Kidney (tissue), 14 donors: Measurements from ENCODE around the gene TMEM87B. TPM values are rescaled to one million over a fixed set of nuclear protein-coding genes. Genes with fewer than 3 reads are reported as not detected.

Source experiments
- DNase-seq, 5 donors: peaks; one replicate each; pipeline ENCODE4 v3.0.0-alpha.2; 2013 to 2020
- FAIRE-seq: peaks from 2 replicates; lab custom pipeline; 2012; peaks lifted over from hg19 to GRCh38; lab: Jason Lieb, UNC
- H3K27ac ChIP-seq, 2 donors: one replicate each; pipeline ENCODE4 v1.7.0; 2013; ENCODE audit warnings: low read depth in 2 of 2, low read length in 2 of 2, inconsistent platforms in 1 of 2
- H3K27me3 ChIP-seq: one replicate; pipeline ENCODE4 v1.7.1; 2013; ENCODE audit warnings: low read length, inconsistent platforms; ENCODE audit not compliant: control insufficient read depth, insufficient read depth
- H3K36me3 ChIP-seq, 3 donors: one replicate each; pipeline versions ENCODE4 v1.7.0 to v1.7.1; 2013; ENCODE audit warnings: low read length in 3 of 3, control low read depth in 1 of 3, inconsistent platforms in 1 of 3; ENCODE audit not compliant: insufficient read depth in 3 of 3, control insufficient read depth in 2 of 3
- H3K4me1 ChIP-seq, 3 donors: one replicate each; pipeline versions ENCODE4 v1.7.0 to v1.7.1; 2013; ENCODE audit warnings: low read length in 3 of 3, inconsistent platforms in 1 of 3, low read depth in 1 of 3; ENCODE audit not compliant: control insufficient read depth in 2 of 3, insufficient read depth in 2 of 3
- H3K4me3 ChIP-seq, 3 donors: one replicate each; pipeline versions ENCODE4 v1.7.0 to v1.8.1; 2013; ENCODE audit warnings: low read length in 3 of 3, control low read depth in 1 of 3, inconsistent platforms in 1 of 3
- H3K9ac ChIP-seq, 3 donors: one replicate each; pipeline versions ENCODE4 v1.7.0 to v1.7.1; 2013; ENCODE audit warnings: low read length in 3 of 3, control low read depth in 1 of 3, inconsistent platforms in 1 of 3
- H3K9me3 ChIP-seq, 3 donors: one replicate each; pipeline versions ENCODE4 v1.7.0 to v1.7.1; 2013; ENCODE audit warnings: low read length in 3 of 3, control low read depth in 1 of 3, inconsistent platforms in 1 of 3; ENCODE audit not compliant: control insufficient read depth in 2 of 3, insufficient read depth in 1 of 3
- intact Hi-C: fragments of 100-400 bp; cut with DNase I; formaldehyde crosslinking; loops from one replicate; pipeline ENCODE4 v1.11.1; 2022
- polyA plus RNA-seq: library from polyadenylated mRNA; stranded (reverse); fragments of 350-450 nt; fragmentation: Illumina TruSeq; extraction: RNeasy Lipid Tissue Mini Kit (QIAGEN cat#74804); gene quantifications from one replicate; pipeline ENCODE4 v1.2.3, GENCODE V29; 2014; ENCODE audit warnings: low read depth, low replicate concordance; ENCODE audit not compliant: insufficient read depth
- total RNA-seq: library from RNA; stranded (reverse); fragmentation: NEBNext Ultra II Directional; extraction: Animal tissue kit (Norgen Biotek cat#: 25700); gene quantifications from one replicate; pipeline ENCODE4 v1.2.1, GENCODE V29; 2021
- TF ChIP-seq, protein P1 (sequence below): IDR thresholded peaks from 3 replicates; pipeline ENCODE4 v1.5.1; 2012; ENCODE audit warnings: mild to moderate bottlenecking, moderate library complexity, borderline replicate concordance; ENCODE audit not compliant: insufficient read depth; ENCODE audit errors: extremely low read depth
- donor health status: control.
- donor health status: control.
- donor health status: control.
- donor health status: control.
- donor health status: control.
- donor health status: DM: yes; HTN: yes; CAD: no.
- donor health status: Normal renal cell carcinoma (clear cell type).

TMEM87B gene
- total and polyA plus RNA-seq, 2 donors from 2014 or later = 6.5 to 21.9 TPM

DNA sequence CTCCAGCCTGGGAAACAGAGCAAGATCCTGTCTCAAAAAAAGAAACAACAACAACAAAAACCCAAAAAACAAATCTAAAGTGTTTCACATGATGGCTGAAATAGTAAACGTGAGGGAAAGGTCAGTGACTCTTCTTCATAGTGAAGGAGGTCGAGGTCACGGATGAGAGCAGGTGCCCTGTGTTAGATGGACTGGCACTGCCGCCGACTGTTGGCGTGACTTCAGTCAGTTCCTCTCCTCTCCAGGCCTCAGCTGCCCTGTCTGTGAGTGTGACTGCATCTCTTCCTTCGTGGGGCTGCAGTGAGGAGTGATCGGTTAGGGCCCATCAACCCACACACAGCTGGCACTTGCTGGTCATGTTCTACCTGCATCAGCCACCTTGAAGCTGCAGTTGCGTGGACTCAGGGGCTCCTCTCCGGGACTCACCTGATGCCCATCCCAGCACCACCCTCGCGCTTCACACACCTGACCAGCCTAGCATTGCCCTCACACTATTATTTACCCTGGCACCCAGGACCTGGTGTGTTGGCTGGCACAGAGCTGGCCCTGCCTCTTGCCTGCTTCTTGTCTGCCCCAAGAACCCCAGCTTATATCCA lies 30.1 kb upstream of the TMEM87B start:
- intact Hi-C loops = no loop called here
- H3K4me1 ChIP-seq = no peaks in the 10 kb centered on the region
- TF ChIP-seq, protein P1, sequence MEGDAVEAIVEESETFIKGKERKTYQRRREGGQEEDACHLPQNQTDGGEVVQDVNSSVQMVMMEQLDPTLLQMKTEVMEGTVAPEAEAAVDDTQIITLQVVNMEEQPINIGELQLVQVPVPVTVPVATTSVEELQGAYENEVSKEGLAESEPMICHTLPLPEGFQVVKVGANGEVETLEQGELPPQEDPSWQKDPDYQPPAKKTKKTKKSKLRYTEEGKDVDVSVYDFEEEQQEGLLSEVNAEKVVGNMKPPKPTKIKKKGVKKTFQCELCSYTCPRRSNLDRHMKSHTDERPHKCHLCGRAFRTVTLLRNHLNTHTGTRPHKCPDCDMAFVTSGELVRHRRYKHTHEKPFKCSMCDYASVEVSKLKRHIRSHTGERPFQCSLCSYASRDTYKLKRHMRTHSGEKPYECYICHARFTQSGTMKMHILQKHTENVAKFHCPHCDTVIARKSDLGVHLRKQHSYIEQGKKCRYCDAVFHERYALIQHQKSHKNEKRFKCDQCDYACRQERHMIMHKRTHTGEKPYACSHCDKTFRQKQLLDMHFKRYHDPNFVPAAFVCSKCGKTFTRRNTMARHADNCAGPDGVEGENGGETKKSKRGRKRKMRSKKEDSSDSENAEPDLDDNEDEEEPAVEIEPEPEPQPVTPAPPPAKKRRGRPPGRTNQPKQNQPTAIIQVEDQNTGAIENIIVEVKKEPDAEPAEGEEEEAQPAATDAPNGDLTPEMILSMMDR = no peak
- H3K9me3 ChIP-seq = no peaks in the 10 kb centered on the region
- H3K9ac ChIP-seq = no peak overlapping the region
- H3K27ac ChIP-seq = no peak overlapping the region
- no peaks in the 10 kb centered on the region for H3K27me3 ChIP-seq
- FAIRE-seq (no peak), DNase-seq (no peak)
- H3K4me3 ChIP-seq = no peak overlapping the region
- peaks cover 0 to 19% (median 4%) of the 10 kb centered on the region in 3 donors for H3K36me3 ChIP-seq

DNA sequence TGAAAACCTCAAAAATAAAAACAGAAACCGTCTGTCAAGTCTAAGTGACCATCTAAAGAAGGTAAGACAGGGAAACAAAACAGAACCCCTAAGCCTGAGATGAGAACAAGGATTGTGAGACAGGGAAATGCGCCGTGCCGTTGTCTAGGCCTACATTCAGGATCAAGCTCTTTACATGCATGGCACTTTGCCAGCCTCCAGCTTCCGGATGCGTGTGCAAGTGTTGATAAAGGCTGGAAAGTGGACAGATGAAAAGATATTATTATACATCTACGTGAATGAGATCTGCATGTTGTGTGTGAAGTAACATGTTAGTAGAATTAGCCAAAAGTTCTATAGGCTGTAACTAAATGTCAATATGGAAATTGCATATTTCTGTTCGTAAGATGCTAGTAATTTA lies 28.6 kb upstream of the TMEM87B start:
- peaks cover 0 to under 1% (median 0%) of the 10 kb centered on the region in 3 donors for H3K4me1 ChIP-seq
- intact Hi-C loops = no loop called here
- no peaks in the 10 kb centered on the region for H3K27me3 ChIP-seq
- H3K4me3 ChIP-seq = no peak overlapping the region
- H3K9me3 ChIP-seq = no peaks in the 10 kb centered on the region
- H3K9ac ChIP-seq = no peak overlapping the region
- DNase-seq (peak in 1 of 5 donors; percentile 38), FAIRE-seq (no peak)
- peaks cover 0 to 19% (median 4%) of the 10 kb centered on the region in 3 donors for H3K36me3 ChIP-seq
- TF ChIP-seq, protein P1 = no peak
- H3K27ac ChIP-seq = no peak overlapping the region

DNA sequence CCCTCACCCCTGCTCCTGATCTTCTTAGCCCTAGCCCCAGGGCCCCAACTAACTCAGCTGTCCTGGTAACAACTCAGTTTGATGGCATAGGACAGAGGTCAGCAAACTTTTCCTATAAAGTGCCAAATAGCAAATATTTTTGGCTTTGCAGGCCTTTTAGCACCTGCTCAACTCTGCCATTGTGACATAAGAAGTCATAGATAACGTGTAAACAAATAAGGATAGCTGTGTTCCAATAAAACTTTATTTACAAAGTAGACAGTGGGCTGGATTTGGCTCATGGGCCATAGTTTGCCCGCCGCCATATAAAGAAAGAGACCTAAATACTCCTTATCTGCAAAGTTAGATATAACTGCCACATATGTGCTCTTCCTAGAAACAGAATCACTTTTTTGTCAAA lies 27.3 kb upstream of the TMEM87B start:
- TF ChIP-seq, protein P1 = no peak
- Histone ChIP-seq H3K4me1 (peaks cover 0 to 10% (median 2%) of the 10 kb centered on the region in 3 donors), H3K27ac (no peak overlapping the region), H3K9me3 (no peaks in the 10 kb centered on the region), H3K36me3 (peaks cover 0 to 7% (median under 1%) of the 10 kb centered on the region in 3 donors), H3K4me3 (no peak overlapping the region), H3K9ac (no peak overlapping the region), H3K27me3 (no peaks in the 10 kb centered on the region)
- no peak for DNase-seq
- intact Hi-C loops = no loop called here
- FAIRE-seq = no peak

DNA sequence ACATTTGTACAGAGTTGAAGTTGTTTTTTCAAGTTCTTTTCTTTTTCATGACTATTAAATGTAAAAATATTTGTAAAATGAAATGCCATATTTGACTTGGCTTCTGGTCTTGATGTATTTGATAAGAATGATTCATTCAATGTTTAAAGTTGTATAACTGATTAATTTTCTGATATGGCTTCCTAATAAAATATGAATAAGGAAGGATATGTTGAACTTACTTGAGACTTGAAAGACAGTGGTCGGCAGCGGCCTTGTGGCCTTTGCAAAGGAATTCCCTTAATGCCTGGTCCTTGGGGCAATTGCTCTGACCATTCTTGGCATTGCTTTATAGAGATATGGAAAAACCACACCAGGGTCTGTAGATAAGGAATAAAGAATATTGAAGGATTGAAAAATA lies 25.9 kb upstream of the TMEM87B start:
- peaks cover 0 to 12% (median 5%) of the 10 kb centered on the region in 3 donors for H3K4me1 ChIP-seq
- no peak for FAIRE-seq
- intact Hi-C loops = no loop called here

More for the DNA sequence above, 25.9 kb upstream of the TMEM87B start:
- Histone ChIP-seq H3K27ac (no peak overlapping the region), H3K4me3 (no peak overlapping the region), H3K9ac (no peak overlapping the region), H3K36me3 (peaks cover 0 to 7% (median 0%) of the 10 kb centered on the region in 3 donors), H3K27me3 (no peaks in the 10 kb centered on the region), H3K9me3 (no peaks in the 10 kb centered on the region)
- TF ChIP-seq, protein P1 = no peak
- DNase-seq = no peak
